ENCODE measurements around the gene KIF23.
"Not testable (repeated sequence)": the region's sequence is repeated elsewhere in the genome, so short reads cannot be mapped to it uniquely, and the experiment has no call there.

KIF23 gene

GRCh38 chr15:69413822-69414700 lies at the start of gene KIF23:
Gene KIF23 (plus strand): TSS chr15:69414349. CDS start chr15:69414466, 117 bp downstream.
- peak; percentile 73 for DNase-seq

- DNase-seq, result no peak
Observed at GRCh38 chr15:69367236-69367635, 46.9 kb upstream of the KIF23 start.

GRCh38 chr15:69369631-69370030 lies 44.5 kb upstream of the KIF23 start:
- DNase-seq, result no peak

- DNase-seq, result no peak
Observed at GRCh38 chr15:69373406-69373805, 40.7 kb upstream of the KIF23 start.

- no peak for DNase-seq
Observed at GRCh38 chr15:69375151-69375790, 38.9 kb upstream of the KIF23 start.

GRCh38 chr15:69377216-69377970 lies 36.8 kb upstream of the KIF23 start:
- DNase-seq, result no peak

- DNase-seq, result no peak
Observed at GRCh38 chr15:69380100-69380725, 33.9 kb upstream of the KIF23 start.

GRCh38 chr15:69380726-69381105 lies 33.4 kb upstream of the KIF23 start:
- DNase-seq, result no peak

- not testable (repeated sequence) for DNase-seq
Observed at GRCh38 chr15:69382176-69382575, 32.0 kb upstream of the KIF23 start.

- not testable (repeated sequence) for DNase-seq
Observed at GRCh38 chr15:69384066-69384465, 30.1 kb upstream of the KIF23 start.

- DNase-seq, result no peak
Observed at GRCh38 chr15:69384626-69385598, 29.2 kb upstream of the KIF23 start.

- DNase-seq, result no peak
Observed at GRCh38 chr15:69385831-69386230, 28.3 kb upstream of the KIF23 start.

GRCh38 chr15:69386284-69386683 lies 27.9 kb upstream of the KIF23 start:
- no peak for DNase-seq

- DNase-seq, result no peak
Observed at GRCh38 chr15:69388260-69388705, 25.9 kb upstream of the KIF23 start.

GRCh38 chr15:69389426-69389825 lies 24.7 kb upstream of the KIF23 start:
- no peak for DNase-seq

GRCh38 chr15:69390575-69390974 lies 23.6 kb upstream of the KIF23 start:
- no peak for DNase-seq

- no peak for DNase-seq
Observed at GRCh38 chr15:69391046-69391757, 22.9 kb upstream of the KIF23 start.

GRCh38 chr15:69392352-69392751 lies 21.8 kb upstream of the KIF23 start:
- no peak for DNase-seq

GRCh38 chr15:69393831-69394491 lies 20.2 kb upstream of the KIF23 start:
- DNase-seq, result no peak

- DNase-seq, result no peak
Observed at GRCh38 chr15:69394556-69395282, 19.4 kb upstream of the KIF23 start.

Measured in NCI-H510A (cell line).